Neural cell (in vitro differentiated cells): ENCODE measurements around the gene CRADD. TPM values are rescaled to one million over a fixed set of nuclear protein-coding genes. Genes with fewer than 3 reads are reported as not detected.

ENCODE experiments used
- H2AFZ ChIP-seq: fragments of 200-600, 300-800 bp; sonication (generic), shearing (Covaris generic); 2 replicates; pipeline ENCODE4 v1.6.0; 2014; ENCODE audit warnings: low read depth, mild to moderate bottlenecking, antibody characterized with exemption, low read length, moderate library complexity
- H3F3A ChIP-seq: fragments of 200-600 bp; shearing (Covaris generic); 2 replicates; pipeline ENCODE4 v1.6.1; 2016; ENCODE audit warnings: mild to moderate bottlenecking, moderate library complexity, mixed read lengths, antibody characterized with exemption, low read length; ENCODE audit not compliant: insufficient read depth, poor library complexity, severe bottlenecking
- H3K27ac ChIP-seq: fragments of 200-600, 300-800 bp; sonication (generic), shearing (Covaris generic); 2 replicates; pipeline ENCODE4 v1.5.1; 2014; ENCODE audit warnings: mild to moderate bottlenecking, low read length, moderate library complexity
- H3K27me3 ChIP-seq: fragments of 300-800, 200-600 bp; sonication (generic), shearing (Covaris generic); 2 replicates; pipeline ENCODE4 v1.6.0; 2014; ENCODE audit warnings: mild to moderate bottlenecking, low read depth, low read length, moderate library complexity; ENCODE audit not compliant: insufficient read depth
- H3K36me3 ChIP-seq: fragments of 300-800, 200-600 bp; sonication (generic), shearing (Covaris generic); 2 replicates; pipeline ENCODE4 v1.5.1; 2014; ENCODE audit warnings: mild to moderate bottlenecking, antibody characterized with exemption, low read length, moderate library complexity; ENCODE audit not compliant: insufficient read depth
- H3K4me2 ChIP-seq: fragments of 300-800, 200-600 bp; sonication (generic), shearing (Covaris generic); 2 replicates; pipeline ENCODE4 v1.6.0; 2014; ENCODE audit warnings: mild to moderate bottlenecking, low read length
- H3K4me3 ChIP-seq: fragments of 300-800, 200-600 bp; sonication (generic), shearing (Covaris generic); 2 replicates; pipeline ENCODE4 v1.5.1; 2014; ENCODE audit warnings: mild to moderate bottlenecking, low read length, moderate library complexity
- H3K79me2 ChIP-seq: fragments of 200-600 bp; shearing (Covaris generic); replicated peaks from 2 replicates; pipeline ENCODE4 v1.6.0; 2014; ENCODE audit warnings: mild to moderate bottlenecking, low read length, moderate library complexity; ENCODE audit not compliant: insufficient read depth
- H3K9ac ChIP-seq: fragments of 300-800, 200-600 bp; sonication (generic), shearing (Covaris generic); 2 replicates; pipeline ENCODE4 v1.6.1; 2016; ENCODE audit warnings: mild to moderate bottlenecking, low read length, mixed read lengths
- H3K9me2 ChIP-seq: fragments of 200-600 bp; shearing (Covaris generic); 2 replicates; pipeline ENCODE4 v1.6.1; 2016; ENCODE audit warnings: mild to moderate bottlenecking, low read length, mixed read lengths; ENCODE audit not compliant: insufficient read depth
- H3K9me3 ChIP-seq: fragments of 200-600, 300-800 bp; sonication (generic), shearing (Covaris generic); 2 replicates; pipeline ENCODE4 v1.6.1; 2016; ENCODE audit warnings: mild to moderate bottlenecking, mixed run types, low read length, moderate library complexity, mixed read lengths
- H4K20me1 ChIP-seq: fragments of 200-600 bp; shearing (Covaris generic); 2 replicates; pipeline ENCODE4 v1.6.1; 2016; ENCODE audit warnings: mild to moderate bottlenecking, mixed run types; ENCODE audit not compliant: insufficient read depth
- EP300 ChIP-seq: fragments of 450-650 bp; conservative IDR thresholded peaks from 2 replicates; pipeline ENCODE4 v1.6.1; 2014; ENCODE audit warnings: antibody characterized with exemption, mild to moderate bottlenecking, moderate library complexity; ENCODE audit not compliant: poor library complexity, severe bottlenecking
- EZH2 ChIP-seq: fragments of 200-600, 300-800 bp; shearing (Covaris generic), sonication (generic); IDR thresholded peaks from 2 replicates; pipeline ENCODE4 v1.6.1; 2014; ENCODE audit warnings: antibody characterized with exemption, low read length, borderline replicate concordance, mild to moderate bottlenecking; ENCODE audit not compliant: insufficient read depth, poor library complexity, severe bottlenecking
- MXI1 ChIP-seq: fragments of 450-650 bp; conservative IDR thresholded peaks from 2 replicates; pipeline ENCODE4 v1.6.1; 2014; ENCODE audit warnings: antibody characterized with exemption, mild to moderate bottlenecking; ENCODE audit not compliant: poor library complexity, severe bottlenecking
- POLR2AphosphoS5 ChIP-seq: IDR thresholded peaks from 2 replicates; pipeline ENCODE4 v1.6.1; 2012
- RAD21 ChIP-seq: fragments of 450-650 bp; conservative IDR thresholded peaks from 2 replicates; pipeline ENCODE4 v1.6.1; 2014; ENCODE audit warnings: antibody characterized with exemption, mild to moderate bottlenecking, moderate library complexity
- SMC3 ChIP-seq: fragments of 450-650 bp; conservative IDR thresholded peaks from 2 replicates; pipeline ENCODE4 v1.6.1; 2014; ENCODE audit warnings: antibody characterized with exemption, mild to moderate bottlenecking, moderate library complexity; ENCODE audit not compliant: poor library complexity
- TAF1 ChIP-seq: IDR thresholded peaks from 2 replicates; pipeline ENCODE4 v1.6.1; 2012; ENCODE audit warnings: low read depth
- polyA plus RNA-seq: library from polyadenylated mRNA; depleted of rRNA; stranded (reverse); fragments of >200 nt; gene quantifications from 2 replicates; pipeline ENCODE4 v1.2.3, GENCODE V29; 2014
- TF ChIP-seq, protein P1 (sequence below): fragments of 450-650 bp; IDR thresholded peaks from 2 replicates; pipeline ENCODE4 v1.5.1; 2014; ENCODE audit warnings: antibody characterized with exemption, mild to moderate bottlenecking, moderate library complexity; ENCODE audit not compliant: poor library complexity, severe bottlenecking
- TF ChIP-seq, protein P2 (sequence below): IDR thresholded peaks from 2 replicates; pipeline ENCODE4 v1.6.1; 2012; ENCODE audit warnings: borderline replicate concordance

Gene CRADD
- polyA plus RNA-seq, 1 donor from 2014 or later = 23.5 TPM

DNA sequence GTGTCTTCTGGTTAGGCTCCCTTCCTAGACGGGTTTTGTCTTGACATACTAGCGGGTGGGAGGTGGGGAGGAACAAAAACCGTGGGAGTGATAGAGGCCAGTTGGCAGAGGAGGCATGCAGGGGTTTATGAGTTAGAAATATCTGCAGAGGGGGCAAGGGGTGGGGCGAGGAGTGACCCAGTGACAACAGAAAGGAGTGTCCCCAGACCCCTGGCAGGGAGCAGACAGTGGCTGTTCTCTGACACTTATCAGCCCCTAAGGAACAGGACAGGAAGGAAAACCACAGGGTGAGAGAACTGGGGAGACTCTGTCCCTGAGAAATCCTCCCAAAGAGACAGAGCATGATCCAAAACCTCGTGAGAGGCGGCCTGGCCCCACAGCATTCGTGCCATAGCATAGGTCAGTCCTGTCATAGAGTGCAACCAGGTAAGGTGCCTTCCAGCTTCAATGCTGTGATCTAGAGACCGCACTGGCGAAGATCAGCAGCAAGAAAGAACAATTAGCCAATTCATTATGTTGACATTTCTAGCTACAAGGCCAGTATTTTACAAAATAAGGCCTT is 141.4 kb downstream of the CRADD start:
- Histone ChIP-seq H3K4me2 (no peak overlapping the region), H3F3A (no peaks in the 10 kb centered on the region), H3K79me2 (no peaks in the 10 kb centered on the region), H4K20me1 (no peaks in the 10 kb centered on the region), H3K4me3 (no peak overlapping the region), H3K36me3 (no peaks in the 10 kb centered on the region), H3K9me3 (no peaks in the 10 kb centered on the region), H3K9ac (no peak overlapping the region), H2AFZ (no peak overlapping the region), H3K27ac (no peak overlapping the region), H3K9me2 (no peaks in the 10 kb centered on the region), H3K27me3 (no peaks in the 10 kb centered on the region)
- TF ChIP-seq, protein P1, sequence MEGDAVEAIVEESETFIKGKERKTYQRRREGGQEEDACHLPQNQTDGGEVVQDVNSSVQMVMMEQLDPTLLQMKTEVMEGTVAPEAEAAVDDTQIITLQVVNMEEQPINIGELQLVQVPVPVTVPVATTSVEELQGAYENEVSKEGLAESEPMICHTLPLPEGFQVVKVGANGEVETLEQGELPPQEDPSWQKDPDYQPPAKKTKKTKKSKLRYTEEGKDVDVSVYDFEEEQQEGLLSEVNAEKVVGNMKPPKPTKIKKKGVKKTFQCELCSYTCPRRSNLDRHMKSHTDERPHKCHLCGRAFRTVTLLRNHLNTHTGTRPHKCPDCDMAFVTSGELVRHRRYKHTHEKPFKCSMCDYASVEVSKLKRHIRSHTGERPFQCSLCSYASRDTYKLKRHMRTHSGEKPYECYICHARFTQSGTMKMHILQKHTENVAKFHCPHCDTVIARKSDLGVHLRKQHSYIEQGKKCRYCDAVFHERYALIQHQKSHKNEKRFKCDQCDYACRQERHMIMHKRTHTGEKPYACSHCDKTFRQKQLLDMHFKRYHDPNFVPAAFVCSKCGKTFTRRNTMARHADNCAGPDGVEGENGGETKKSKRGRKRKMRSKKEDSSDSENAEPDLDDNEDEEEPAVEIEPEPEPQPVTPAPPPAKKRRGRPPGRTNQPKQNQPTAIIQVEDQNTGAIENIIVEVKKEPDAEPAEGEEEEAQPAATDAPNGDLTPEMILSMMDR = no peak
- no peak for TF ChIP-seq SMC3
- no peak for TF ChIP-seq RAD21
- TF ChIP-seq MXI1 = no peak
- no peak for TF ChIP-seq POLR2AphosphoS5
- TF ChIP-seq TAF1 = no peak
- TF ChIP-seq EP300 = no peak
- no peak for TF ChIP-seq EZH2
- TF ChIP-seq, protein P2, sequence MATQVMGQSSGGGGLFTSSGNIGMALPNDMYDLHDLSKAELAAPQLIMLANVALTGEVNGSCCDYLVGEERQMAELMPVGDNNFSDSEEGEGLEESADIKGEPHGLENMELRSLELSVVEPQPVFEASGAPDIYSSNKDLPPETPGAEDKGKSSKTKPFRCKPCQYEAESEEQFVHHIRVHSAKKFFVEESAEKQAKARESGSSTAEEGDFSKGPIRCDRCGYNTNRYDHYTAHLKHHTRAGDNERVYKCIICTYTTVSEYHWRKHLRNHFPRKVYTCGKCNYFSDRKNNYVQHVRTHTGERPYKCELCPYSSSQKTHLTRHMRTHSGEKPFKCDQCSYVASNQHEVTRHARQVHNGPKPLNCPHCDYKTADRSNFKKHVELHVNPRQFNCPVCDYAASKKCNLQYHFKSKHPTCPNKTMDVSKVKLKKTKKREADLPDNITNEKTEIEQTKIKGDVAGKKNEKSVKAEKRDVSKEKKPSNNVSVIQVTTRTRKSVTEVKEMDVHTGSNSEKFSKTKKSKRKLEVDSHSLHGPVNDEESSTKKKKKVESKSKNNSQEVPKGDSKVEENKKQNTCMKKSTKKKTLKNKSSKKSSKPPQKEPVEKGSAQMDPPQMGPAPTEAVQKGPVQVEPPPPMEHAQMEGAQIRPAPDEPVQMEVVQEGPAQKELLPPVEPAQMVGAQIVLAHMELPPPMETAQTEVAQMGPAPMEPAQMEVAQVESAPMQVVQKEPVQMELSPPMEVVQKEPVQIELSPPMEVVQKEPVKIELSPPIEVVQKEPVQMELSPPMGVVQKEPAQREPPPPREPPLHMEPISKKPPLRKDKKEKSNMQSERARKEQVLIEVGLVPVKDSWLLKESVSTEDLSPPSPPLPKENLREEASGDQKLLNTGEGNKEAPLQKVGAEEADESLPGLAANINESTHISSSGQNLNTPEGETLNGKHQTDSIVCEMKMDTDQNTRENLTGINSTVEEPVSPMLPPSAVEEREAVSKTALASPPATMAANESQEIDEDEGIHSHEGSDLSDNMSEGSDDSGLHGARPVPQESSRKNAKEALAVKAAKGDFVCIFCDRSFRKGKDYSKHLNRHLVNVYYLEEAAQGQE = no peak

DNA sequence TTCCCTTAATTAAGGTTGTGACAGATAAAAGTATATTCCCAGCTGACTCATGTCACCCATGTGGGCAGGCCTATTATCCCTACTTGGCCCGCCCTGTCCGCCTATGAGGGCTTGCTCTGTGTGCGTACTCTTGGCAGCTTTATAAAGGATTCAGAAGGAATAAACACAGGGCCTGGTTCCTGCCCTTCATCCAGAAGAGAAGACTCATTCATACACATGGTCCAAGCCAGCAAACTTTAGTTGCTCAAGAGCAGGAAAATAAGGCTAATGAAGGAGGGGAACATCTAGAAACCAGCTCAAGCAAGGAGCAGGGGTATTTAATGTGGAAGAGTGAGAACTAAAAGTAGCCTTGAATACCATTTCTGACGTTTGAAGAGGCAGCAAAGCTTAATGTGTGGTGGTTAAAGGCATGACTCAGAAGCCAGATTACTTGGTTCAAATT is 141.9 kb downstream of the CRADD start:
- no peak overlapping the region for H3K4me2 ChIP-seq
- H3K27ac ChIP-seq = no peak overlapping the region
- H3K9ac ChIP-seq = no peak overlapping the region
- H3K36me3 ChIP-seq = no peaks in the 10 kb centered on the region
- H3K9me2 ChIP-seq = no peaks in the 10 kb centered on the region
- no peaks in the 10 kb centered on the region for H3F3A ChIP-seq
- H3K4me3 ChIP-seq = no peak overlapping the region
- no peaks in the 10 kb centered on the region for H3K79me2 ChIP-seq
- no peaks in the 10 kb centered on the region for H3K27me3 ChIP-seq
- TF ChIP-seq EP300 (no peak), EZH2 (no peak), MXI1 (no peak), RAD21 (no peak), TAF1 (no peak), SMC3 (no peak), POLR2AphosphoS5 (no peak)
- TF ChIP-seq, protein P2 = no peak
- TF ChIP-seq, protein P1 = no peak
- no peaks in the 10 kb centered on the region for H3K9me3 ChIP-seq
- H4K20me1 ChIP-seq = no peaks in the 10 kb centered on the region
- no peak overlapping the region for H2AFZ ChIP-seq
